HG03342 (cell line): ENCODE data around the gene AGPAT4.

Source experiments
- ATAC-seq: cut with Tn5 transposase; IDR thresholded peaks from one replicate; pipeline ENCODE4 v1.9.1; 2021; ENCODE audit warnings: mild to moderate bottlenecking, moderate library complexity; ENCODE audit not compliant: unreplicated experiment

AGPAT4 gene

DNA sequence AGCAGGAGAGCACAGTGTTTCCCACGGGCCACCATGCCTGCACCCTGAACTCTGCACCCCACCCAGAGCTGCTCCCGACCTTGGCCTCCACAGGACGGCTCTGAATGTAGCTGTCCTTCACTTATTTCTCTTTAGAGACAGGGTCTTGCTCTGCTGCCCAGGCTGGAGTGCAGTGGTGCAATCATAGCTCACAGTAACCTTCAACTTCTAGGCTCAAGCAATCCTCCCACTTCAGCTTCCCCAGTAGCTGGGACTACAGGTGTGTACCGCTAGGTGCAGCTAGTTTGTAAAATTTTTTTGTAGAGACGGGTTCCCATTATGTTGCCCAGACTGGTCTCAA is 130.9 kb downstream of the AGPAT4 start:
- no peak for ATAC-seq

DNA sequence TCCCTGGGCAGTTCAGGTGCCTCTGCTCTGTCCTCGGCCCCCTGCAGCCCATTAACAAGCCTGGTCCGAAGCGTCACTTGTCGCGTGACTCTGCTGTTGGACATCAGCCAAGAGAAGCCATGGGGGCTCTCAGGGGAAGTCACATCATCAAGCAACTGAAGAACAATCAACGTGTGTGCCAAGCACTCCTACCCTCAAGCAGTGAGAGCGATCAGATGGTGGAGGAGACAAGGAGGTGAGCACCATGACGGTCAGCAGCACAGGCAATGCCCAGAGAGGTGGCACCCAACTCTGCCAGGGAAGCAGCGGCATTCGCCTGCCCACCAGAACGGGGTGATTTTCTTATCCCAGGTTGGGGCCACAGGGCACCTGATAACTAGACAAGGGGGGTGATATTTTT is 132.7 kb downstream of the AGPAT4 start:
- ATAC-seq: no peak

DNA sequence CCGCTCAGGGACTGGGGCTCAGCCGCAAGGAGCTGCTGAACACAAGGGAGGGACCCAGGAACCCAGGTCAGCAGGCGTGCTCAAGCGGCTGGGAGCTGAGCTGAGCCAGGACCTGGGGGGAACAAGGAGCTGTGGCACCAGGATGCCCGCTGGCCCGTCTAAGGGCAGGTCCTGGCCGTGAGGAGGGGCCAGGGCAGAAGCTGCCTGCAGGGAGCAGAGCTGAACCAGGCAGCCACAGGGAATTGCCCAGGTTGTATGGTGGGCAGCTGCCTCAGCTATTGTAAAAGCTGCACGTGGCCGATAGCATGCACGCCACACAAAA is 133.3 kb downstream of the AGPAT4 start:
- no peak for ATAC-seq

DNA sequence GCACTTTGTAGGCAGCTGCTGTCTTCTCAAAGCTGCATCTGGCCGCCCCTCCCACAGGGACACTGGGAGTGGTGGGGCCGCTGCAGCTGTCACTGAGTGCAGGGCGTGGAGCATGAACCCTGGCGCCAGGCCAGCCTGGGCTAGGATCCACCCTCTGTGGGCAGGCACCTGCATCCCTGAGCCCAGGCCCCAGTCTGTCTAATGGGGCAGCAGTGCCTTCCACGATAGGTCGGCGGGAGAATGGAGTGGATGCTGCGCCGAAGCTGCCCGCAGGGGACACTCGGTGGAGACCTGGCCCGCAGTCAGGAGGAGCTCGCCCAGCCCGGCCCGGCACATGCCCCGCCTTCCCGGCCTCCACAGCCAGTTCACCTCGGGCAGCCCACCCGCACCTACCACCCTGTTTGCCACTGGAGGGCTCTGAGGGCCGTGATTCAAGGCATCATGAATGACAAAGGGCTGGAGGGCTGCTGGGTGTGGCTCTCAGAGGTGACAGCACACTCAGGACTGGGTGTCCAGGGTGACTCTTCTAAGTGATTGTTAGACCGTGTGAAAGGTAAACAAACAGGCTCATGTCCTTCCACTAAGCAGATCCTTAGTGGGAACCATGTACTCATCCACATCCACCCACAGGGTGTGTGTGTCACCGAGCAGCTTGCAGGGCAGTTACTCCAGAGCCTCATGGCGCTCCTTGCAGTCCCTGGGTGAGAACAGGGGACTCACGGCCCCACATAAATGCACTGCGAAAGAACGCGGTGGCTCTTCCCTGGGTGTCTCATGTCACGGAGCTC is 133.9 kb downstream of the AGPAT4 start:
- ATAC-seq: no peak

DNA sequence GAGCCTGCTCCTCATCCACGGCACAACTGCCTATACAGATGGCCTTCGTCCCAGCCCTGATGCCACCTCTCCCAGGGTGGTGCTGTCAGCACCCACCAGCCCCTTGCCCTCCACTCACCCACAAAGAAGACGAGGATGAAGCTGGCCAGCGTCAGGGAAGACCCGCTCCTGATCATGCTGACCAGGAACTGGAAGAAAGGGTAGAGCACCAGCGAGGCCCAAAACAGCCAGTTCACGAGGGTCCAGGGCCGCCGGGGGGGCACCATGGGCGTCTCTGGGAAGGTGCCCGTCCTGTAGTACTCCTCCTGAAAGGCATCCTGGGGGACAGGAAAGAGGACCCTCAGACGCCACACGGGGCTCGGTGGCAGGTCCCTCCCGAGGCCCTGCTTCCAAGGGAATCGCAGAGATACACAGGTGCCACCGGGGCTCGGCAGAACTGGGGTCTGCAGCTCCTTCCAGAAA is 134.5 kb downstream of the AGPAT4 start:
- no peak for ATAC-seq

DNA sequence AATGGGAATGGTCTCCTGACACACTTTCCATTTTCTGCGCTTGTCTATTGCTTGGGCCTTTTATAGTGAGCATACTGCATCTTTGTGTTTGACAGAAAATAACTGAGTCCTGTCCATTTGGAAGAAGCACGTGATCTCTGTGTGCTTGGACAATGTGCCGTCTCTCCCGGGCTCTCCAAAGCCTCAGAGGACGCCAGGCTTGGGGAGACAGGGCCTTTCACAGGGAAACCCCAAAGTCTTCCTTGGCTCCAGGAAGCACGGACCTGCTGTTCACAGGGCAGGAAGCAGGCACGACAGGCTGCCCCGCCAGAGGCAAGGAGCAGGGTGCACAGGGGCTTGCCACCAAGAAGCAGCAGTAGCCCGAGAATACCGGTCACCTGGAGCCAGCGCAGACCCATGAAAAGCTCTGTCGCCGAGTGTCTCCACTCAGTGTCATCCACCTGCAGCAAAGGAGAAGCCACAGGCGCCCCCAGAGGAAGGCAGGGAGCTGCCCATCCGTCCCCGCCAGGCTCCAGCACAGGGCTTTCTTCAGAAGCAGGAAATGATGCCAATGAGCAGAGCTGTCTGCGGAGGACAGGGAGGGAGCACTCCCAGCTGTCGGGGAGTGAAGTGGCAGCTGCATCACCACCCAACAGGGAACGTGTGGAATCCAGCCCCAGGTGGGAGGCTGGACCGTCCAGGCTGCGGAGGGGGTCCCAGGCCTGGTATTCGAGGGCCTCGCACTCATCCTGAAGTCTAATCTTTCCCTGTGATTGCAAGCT is 135.1 kb downstream of the AGPAT4 start:
- ATAC-seq: no peak

DNA sequence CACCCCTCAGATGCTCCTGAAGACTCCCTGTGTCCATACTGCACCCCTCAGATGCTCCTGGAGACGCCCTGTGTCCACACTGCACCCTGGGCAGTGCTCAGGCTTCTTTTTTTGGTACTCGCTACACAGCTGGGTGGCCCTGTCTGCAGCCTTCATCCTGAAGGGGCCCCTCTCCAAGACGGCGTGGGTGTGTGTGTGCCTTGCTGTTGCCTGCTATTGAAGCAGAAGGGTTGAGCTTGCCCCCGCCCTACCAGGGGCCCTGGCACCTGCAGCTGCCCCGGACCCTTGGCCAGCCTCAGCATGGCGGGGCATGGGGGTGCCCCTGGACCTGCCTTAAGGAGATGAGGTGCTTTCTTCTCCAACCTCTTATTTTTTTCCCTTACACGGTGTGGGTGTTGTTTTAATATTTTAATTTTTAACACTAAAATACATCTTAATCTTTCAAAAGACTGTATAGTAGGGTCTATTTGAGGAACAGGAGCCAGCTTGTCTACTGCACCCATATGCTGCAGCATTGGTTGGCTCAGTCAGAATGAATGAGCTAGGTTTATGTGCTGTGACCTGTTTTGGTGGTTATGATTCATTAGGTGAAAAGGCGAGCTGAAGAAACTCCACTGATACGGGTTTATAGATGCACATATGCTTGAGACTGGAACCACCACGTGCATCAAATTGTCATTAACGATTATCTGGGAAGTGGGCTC is 135.9 kb downstream of the AGPAT4 start:
- no peak for ATAC-seq

DNA sequence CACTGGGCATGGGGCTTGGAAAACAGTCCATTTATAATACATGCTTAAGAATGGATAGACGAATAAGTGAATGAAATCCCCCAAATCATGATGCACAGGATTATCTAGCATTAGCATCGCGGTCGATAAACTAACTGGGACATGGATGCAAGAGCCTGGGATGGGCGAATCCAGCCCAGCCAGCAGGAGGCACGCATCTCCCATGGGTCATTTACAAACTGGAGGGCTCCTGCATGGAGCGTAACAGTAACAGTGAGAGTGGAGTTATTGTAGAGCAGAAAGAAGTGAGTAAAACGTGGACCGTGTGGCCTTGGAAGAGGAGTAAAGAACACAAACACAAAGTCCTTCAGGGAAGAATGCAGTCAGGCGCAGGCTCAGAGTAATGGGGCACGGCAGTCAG is 136.5 kb downstream of the AGPAT4 start:
- ATAC-seq: no peak

DNA sequence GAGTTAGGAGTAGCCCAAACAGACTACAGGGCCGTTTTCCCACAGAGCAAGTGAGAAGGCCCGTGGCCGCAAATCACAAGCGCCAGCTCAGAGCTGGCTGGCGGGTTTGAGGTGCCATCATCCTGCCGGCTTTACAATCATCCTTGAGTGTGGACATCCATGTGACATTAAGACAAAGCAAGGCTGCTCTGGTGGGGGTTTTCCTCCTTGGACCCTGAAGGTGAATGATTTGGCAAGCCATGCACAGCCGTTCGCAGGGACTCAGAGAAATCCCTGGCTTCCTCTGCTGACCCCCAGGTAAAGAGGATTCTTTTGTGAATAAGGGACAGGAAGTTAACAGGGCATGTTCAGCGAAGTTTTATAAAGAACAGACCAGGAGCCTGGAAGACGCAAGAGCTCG is 137.2 kb downstream of the AGPAT4 start:
- ATAC-seq: no peak

DNA sequence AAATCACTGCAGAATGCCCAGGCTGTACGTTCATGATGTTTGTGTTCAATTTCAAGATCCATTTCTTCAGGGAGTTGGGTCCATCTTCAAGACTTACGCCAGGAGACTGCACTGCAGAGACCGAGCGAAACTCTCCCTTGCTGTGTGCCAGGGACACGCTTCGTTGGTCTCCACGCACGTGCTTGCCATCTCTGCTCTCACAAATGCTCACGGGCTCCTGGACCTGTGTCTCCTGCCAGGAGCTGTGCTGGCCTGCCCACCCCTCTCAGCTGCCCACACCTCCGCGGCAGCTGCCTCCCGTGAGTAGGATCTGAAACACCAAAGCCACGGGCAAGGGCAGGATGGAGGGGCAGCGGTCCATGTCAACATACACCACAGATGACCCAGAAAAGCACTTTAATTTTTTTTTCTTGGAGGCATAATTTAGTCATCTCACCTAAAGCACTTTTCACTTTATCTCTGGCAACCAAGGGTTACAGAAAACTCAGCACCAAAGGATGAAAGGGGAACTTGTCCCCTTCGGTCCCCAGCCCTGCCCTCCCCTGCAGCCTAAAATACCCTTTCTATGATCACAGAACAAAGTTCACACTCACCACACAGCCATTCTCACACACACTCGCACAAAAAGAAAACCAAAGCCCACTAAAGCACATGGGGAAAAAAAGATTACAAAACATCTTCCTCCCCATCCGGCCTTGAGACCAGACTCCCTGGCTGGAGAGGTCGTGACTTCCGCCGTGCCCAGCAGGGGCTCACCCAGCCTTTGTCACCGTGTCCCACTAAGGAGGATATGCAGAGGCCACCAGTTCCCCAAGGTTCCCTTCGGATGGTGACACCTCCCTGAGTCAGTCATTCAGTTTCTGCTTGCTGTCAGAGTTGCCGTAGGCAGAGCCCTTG is 137.9 kb downstream of the AGPAT4 start:
- no peak for ATAC-seq

DNA sequence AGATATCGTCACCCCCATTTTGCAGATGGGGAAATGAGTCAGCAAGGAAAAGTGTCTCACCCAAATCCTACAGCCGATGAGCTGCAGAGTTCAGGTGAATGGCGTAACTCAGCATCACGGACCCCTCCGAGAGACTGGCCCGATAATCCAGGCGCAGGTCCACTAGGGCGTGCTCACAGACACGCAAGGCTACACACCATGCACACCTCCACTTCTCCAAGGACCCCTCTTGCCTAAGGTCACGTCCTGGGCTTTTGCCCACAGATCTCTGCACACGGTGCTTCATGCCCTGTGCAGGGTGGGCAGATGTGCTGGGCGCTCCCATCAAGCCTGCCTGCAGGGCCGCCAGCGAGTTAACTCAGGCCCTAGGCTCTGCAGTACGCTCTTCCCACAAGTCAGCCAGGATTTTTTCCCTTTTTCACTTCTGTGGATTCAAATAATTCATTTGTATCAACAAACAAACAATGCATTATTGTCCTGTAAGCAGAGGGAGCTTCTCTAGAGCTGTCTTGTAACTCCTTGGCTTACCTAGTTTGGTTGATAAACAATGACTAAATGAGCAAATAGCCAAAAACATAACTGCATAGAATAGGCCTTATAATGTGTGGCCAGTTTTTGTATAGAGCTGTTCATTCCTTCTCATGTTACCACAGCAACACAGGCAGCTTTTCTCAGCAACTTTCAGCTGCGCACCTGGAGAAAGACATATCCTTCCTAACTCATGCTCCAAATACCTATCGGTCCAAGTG is 139.1 kb downstream of the AGPAT4 start:
- ATAC-seq: no peak

DNA sequence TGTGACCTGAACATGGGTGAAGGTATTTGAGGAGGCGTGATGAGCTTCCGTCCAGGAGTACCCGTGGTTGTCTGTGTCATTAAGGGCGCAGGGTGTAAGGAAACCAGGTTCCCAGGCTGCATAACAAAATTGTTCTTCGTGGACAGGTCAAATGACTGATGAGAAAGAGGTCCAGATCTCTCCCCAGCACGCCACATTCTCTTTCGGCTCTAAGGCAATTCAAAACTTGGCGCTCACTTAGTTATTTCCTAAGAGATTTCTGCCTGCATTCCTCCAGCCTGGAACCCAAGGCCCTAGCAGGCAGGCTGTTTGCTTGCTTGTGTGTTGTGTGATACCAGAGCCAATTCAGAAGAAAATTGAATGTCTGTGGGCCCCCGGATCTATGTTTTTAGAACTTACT is 139.9 kb downstream of the AGPAT4 start:
- ATAC-seq: no peak

DNA sequence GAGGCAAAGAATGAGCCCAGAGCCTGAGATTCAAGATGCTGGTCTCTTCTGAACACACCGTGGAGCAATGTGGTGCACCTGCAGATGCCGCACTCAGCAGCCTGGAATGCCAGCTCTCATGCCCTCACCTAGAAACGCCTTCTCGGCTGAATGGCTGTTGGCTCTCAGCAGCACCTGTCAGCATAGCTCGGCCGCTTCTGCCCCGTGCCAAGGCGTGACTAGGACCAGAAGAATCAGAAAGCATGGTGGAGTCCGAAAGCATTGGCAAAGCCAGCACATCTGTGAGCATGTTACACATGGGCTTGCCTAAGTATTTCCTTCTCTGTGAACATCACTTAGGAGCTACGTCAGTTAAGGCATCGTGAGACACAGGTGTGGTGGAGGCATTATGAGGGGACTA is 141.5 kb downstream of the AGPAT4 start:
- ATAC-seq: no peak

DNA sequence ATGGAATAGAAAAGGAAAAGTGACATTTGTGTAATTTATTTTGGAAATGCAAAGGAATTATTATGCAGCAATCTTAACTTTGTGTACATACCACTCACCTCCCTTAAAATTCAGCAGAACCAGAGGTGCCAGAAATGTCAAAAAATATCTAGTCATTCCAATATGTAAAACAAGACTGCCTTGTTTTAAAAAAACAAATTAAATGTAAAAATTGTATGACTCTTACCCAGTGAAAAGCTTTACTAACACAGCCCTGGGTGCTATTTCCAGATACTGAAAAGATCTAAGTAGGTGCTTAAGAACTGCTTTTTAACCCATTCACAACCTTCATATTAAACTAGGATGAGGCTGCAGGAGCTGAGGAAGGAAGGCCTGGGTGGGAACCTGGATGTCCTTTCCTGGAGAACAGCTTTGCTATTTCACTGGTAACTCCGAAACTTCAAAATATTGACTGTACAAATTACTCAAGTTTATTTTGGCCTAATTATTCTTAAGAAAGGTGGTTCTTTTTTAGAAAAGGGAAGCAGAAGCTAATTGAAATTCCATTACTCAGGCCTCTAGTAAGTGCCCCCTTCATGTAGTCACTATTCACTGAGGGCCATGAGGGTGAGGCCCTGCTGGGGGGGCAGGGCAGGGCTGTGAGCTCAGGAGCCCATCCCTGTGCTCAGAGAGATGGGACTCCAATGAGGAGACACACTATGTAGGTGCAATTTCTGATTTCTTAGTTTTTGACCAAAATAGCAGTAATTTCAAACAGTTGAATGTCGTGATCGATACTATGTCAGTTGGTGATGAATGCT is 142.7 kb downstream of the AGPAT4 start:
- no peak for ATAC-seq

DNA sequence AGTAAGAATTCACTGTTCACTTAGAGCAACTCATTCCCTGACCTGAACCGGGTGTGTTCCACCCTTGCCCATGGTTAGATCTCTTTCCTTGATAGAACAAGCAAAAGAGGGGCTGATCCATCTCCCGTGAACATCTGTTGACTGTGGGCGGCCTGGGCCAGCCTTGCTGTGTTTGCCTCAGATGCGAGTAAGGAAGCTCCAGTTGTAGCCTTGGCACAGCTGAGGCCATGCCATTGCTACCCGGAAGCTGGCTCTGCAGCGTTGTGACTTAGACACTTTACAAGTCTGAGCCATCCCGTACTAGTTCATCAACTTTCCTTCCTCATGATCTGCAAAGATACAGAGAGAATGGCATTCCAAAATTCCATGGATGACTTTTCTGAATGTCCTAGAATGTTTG is 143.3 kb downstream of the AGPAT4 start:
- ATAC-seq: no peak

DNA sequence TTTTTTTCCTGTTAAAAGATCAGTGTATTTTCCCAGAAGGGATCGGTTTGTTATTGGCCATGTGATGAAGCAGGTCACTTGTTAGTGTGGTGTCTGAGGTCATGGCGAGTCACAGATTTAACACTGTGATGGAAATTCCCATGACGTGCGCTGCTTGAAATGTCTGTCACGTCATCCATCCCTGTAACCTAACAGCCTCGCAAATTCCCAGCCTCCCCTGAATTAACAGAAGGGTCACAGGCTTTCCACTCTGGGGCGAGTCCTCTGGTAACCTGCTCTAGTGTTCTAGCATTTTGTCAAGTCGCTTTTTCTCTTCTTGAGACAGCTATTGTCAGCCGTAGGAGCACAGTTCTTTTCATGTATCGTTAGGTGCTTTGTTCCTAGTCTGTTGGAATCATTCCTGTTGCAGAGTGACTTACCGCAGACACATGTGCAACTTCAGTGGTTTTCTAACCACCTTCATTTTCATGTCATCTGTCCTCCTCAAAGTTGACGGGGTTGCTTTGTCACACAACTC is 145.1 kb downstream of the AGPAT4 start:
- ATAC-seq: no peak

DNA sequence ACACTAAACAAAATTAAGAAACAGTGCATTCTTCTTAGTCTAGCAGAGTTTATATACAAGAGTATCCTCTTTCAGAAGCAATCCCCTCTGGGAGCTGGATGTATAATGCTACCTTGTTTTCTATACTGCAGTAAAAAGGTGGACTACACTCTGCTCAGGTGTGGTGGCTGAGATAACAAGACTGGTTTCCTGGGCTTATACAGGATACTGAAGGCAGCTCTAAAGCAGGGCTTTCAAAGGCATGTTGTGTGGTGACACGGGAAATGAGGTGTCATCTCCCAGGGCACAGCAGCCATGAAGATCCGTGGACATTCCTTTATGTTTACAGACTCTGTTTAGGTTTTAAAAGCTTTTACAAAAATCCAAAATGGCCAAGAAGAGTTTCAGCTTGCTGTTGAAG is 145.6 kb downstream of the AGPAT4 start:
- ATAC-seq: no peak

DNA sequence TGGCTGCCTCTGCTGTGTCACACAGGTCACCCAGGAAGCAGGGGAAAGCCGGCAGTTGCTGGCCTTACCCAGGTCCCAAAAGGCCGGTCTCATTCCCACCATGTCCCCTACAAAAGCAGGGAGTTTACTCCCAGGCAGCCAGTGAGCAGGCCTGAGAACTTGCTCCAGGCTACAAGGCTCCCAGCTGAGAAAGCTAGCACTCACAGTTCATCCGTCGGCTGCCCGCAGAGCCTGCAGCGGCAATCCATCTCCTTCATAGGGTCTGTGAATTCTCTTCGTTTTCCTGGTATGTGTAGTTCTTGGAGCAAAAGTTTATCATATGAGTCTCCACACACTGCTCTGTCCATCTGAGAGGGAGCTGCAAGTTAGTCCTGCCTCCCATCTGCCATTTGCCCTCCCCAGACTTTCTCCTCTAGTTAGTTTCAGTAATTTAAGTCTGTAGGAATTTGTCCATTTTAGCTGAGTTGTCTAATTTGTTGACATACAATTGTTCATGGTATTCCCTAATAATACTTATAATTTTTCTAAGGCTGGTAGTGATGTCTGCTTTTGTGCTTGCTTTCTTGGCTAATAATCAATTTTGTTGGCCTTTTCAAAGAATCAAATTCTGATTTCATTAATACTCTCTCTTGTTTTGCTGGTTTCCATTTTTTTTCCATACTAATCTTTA is 146.7 kb downstream of the AGPAT4 start:
- ATAC-seq: no peak

DNA sequence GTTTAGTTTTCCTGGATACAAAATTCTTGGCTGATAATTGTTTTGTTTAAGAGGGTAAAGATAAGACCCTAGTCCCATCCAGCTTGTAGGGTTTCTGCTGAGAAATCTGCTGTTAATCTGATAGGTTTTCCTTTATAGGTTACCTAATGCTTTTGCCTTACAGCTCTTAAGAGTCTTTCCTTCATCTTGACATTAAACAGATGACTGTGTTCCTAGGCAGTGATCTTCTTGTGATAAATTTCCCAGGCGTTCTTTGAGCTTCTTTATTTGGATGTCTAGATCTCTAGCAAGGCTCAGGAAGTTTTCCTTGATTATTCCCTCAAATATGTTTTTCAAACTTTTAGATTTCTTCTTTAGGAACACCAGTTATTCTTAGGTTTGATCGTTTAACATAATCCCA is 148.3 kb downstream of the AGPAT4 start:
- no peak for ATAC-seq
